Non-pigmented ciliary epithelial cell (primary cell): ENCODE measurements around the gene TSPAN13.

ENCODE experiments used
- DNase-seq: peaks from one replicate; pipeline ENCODE4 v3.0.0-alpha.2; 2010; ENCODE audit warnings: low read depth

The TSPAN13 gene

GRCh38 chr7:16812542-16813231 is 59.1 kb downstream of the TSPAN13 start:
- no peak for DNase-seq

- DNase-seq, result no peak
Observed at GRCh38 chr7:16813232-16813616, 59.7 kb downstream of the TSPAN13 start.

- no peak for DNase-seq
Observed at GRCh38 chr7:16815001-16815400, 61.4 kb downstream of the TSPAN13 start.

- DNase-seq, result no peak
Observed at GRCh38 chr7:16816824-16817223, 63.3 kb downstream of the TSPAN13 start.

GRCh38 chr7:16817536-16817935 is 64.0 kb downstream of the TSPAN13 start:
- DNase-seq, result no peak

- no peak for DNase-seq
Observed at GRCh38 chr7:16818732-16819131, 65.2 kb downstream of the TSPAN13 start.

GRCh38 chr7:16822029-16822428 is 68.5 kb downstream of the TSPAN13 start:
- DNase-seq, result no peak

- DNase-seq, result no peak
Observed at GRCh38 chr7:16826060-16826459, 72.5 kb downstream of the TSPAN13 start.

- no peak for DNase-seq
Observed at GRCh38 chr7:16833373-16833772, 79.8 kb downstream of the TSPAN13 start.
